ENCODE results near the gene LRRC19.

LRRC19 gene, protein sequence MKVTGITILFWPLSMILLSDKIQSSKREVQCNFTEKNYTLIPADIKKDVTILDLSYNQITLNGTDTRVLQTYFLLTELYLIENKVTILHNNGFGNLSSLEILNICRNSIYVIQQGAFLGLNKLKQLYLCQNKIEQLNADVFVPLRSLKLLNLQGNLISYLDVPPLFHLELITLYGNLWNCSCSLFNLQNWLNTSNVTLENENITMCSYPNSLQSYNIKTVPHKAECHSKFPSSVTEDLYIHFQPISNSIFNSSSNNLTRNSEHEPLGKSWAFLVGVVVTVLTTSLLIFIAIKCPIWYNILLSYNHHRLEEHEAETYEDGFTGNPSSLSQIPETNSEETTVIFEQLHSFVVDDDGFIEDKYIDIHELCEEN

DNA sequence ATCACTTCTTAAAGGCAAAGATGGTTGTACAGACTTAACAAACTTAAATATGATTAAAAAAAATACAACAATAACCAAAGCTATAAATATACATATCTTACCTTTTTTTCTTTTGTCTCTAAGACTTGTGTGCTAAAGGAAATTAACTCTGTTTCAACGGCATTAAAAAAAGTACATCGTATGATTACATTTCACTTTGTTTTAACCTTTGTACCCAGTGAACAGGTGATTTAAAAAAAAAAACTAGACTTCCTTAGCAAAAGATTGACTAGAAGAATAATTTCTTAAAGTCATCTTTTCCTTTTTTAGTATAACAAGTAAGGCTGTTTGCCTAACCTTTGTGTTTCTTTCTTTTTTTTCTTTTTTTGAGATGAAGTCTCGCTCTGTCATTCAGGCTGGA, at the start of gene LRRC19:
Gene LRRC19 (minus strand): TSS at position 182 of the 400 bp plus-strand sequence. CDS start 5,978 bp downstream, outside the sequence.
- DNase-seq (ENCODE audit: low spot score) = no peak

DNA sequence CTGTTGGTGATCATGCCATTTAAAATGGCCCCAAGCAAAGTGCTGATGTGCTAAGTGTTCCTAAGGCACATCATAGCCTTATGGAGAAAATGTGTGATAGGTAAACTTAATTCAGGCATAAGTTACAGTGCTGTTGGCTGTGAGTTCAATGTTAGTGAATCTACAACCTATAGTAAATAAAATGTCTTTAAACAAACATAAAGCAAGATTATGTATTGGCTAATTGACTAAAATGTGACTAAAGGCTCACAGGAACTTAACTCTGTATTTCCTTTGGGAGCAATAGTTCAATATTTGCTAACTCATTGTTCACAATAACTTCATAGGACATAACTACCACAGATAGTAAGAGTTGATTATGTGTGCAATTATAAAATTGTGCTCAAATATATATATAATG, 49.4 kb upstream of the LRRC19 start:
- no peak for DNase-seq (ENCODE audit: low spot score)

DNA sequence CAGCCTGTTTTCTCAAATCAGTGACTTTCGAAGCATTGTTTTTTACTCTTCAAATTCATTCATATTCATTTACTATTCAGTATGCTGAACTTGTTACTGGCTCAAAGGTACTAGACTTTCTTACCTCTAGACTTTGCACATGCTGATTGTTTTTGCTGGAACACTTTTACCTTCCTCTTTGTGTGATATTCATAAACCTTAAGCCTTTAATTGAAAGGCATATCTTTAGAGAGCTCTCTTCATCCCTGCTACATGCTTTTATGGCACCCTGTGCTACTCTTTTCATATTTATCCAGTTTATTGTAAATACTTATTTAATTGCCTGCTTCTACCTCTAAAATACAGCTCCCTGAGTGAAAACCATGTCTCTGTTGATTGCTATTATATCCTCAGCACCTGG, 48.7 kb upstream of the LRRC19 start:
- DNase-seq (ENCODE audit: low spot score) = no peak

DNA sequence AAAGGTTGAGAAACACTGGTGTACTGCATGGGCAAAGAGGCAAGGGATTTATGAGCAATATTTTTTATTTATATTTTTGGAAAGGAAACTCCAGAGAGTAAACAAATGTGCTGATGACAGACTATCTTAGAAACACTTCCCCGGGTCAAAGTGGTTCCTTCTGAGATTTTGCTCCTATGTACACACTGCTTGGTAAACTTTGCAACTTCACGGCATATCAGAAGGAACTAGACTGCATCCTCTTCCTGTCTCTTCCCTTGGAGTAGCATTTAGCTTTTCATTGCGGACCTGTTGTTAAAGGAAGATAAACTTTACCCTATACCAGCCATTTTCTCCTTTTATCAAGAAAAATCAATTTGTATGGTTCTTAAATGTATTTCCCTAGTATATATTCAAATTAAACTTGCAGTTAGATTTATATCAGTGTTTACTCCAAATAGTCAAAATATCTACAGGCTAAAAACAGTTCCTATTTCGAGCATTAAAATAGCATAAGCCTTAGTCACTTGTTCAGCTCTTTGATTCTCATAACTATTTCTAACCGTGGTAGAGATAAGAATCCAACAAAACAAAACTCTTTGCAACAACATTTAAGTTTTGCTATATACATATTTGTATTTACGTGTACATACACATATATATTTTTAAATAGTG, 48.0 kb upstream of the LRRC19 start:
- DNase-seq (ENCODE audit: low spot score) = no peak

DNA sequence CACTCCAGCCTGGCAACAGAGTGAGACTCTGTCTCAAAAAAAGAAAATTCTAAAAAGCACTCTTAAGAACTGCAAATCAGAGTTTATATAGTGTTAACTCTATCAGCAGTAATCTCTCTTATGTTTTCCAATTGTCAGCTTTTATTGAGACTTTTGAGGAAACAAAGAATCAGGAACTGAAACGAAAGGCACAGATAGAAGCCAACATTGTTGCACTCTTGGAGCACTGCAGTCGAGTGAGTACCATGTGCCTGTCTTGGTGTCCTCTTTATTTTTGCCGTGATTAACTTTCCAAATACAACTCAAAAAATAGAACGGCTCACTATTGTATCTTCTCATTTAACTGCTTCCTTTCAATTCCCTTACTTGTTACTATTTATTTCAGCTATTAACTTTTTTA, 41.7 kb upstream of the LRRC19 start:
- DNase-seq (ENCODE audit: low spot score) = no peak

DNA sequence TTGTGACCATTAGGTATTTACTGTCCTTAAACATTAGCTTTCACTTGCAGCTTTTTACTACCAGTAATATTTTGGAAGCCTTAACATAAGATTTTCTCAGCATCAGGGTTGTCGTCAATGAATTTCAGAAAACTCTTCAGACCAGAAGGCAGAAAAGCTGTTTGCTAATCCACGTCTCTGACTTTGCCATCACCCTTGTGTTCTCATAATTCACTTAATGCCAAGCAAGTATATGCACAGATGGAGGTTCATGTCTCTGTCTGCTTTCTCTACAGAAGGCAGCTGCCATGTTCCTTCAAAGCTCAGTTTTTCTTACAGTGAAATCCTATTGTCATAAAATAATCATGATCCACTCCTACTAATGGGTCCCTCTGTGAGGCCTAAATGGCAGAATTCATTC, 37.7 kb upstream of the LRRC19 start:
- DNase-seq (ENCODE audit: low spot score) = no peak

DNA sequence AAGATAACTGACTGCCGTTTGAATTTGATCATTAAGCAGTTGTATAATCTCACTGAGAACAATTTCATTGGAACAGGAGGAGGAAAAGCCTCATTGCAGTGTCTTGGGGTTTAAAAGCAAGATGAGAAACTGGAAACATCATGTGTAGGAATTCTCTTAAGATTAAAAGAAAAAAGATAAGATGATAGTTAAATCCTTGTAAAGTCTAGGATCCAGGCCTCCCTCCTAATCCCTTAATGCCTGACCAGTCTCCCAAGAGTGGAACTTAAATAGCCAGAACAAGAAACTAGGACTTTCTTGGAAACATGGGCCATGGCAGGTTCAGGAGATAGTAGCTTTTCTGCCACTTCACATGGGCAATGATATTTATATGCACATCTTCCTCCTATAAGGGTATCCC, 37.0 kb upstream of the LRRC19 start:
- no peak for DNase-seq (ENCODE audit: low spot score)

DNA sequence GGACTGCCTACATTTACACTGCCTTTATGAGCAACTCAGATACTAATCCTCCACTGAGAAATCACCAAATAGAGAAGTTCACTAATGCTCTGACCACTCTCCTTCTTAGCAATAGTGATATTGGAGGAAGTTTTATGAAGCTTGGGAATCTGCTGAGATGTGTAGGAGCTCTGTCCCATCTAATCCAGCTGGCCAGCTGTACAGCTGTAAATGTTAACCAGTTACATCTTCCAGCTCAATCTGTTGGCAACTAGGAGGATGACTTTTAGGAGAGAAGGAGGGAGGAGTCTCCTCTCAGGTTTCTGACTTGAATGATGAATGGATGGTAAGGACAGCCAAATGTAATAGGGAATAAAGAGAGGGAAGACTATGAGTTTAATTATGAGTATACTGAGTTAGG, 36.3 kb upstream of the LRRC19 start:
- no peak for DNase-seq (ENCODE audit: low spot score)

DNA sequence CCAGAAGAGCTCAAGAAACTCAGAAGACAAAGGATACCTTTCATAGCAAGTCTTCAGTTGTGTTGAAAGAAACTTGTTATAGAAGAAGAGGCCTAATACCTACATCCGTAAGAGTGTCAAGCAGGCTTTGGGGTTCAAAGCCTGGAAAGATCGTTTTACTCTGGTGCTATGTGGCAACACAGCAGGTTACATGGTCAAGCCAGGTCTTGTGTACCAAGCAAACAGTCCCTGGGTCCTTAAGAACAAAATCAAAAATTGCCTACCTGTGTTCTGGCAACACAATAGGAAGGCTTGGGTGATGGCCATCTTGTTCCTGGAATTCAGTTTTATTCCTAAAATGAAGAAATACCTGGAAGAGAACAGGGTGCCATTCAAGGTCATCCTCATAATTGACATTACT, 32.0 kb upstream of the LRRC19 start:
- no peak for DNase-seq (ENCODE audit: low spot score)

DNA sequence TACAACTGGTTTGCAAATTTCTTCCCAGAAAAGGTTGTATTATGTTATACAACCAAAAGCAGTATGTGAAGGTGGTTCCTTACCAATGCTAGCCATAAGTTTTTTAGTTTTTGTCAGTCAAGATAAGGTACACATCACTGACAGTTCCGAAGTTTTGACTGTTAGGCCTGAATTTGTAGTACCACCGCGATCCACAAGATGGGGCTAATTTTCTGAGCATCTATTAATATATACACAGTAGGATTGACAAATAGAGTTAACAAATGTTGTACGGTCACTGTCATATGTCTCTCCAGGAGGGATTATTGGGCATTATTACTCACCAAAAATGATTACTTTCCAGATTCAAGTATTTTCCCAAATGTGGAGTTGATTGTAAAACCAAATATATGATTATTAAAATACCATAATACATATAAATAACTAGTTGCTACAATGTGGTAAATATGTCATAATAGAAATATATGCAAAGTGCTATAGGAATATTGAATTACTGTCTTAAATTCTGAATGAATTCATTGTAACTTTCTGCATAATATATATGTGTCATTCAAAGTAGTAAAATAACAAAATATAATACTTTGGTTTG, 28.4 kb upstream of the LRRC19 start:
- DNase-seq (ENCODE audit: low spot score) = peak; percentile 56

DNA sequence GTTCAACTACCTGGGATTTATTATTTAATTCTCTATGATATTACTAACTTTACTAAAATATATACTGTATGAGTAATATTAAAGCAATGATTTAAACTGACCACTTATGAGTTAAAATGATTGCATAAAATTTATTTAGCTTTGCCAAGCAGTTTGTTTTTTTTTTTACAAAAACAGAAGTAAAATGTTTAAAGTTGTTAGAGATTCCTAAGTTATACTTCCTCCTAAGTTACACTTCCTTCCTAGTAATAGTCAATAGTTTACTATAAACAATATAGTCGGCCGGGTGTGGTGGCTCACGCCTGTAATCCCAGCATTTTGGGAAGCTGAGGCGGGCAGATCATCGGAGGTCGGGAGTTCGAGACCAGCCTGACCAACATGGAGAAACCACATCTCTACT, 23.7 kb upstream of the LRRC19 start:
- no peak for DNase-seq (ENCODE audit: low spot score)

DNA sequence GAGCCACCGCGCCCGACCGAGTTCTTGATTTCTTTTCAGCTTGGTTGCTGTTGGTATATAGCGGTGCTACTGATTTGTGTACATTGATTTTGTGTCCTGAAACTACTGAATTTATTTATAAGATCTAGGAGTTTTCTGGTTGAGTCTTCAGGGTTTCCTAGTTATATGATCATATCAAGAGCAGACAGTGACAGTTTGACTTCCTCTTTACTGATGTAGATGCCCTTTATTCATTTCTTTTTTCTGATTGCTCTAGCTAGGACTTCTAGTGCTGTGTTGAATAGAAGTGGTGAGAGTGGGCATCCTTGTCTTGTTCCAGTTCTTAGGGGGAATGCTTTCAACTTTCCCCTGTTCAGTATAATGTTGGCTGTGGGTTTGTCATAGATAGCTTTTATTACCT, 17.4 kb upstream of the LRRC19 start:
- DNase-seq (ENCODE audit: low spot score) = no peak

DNA sequence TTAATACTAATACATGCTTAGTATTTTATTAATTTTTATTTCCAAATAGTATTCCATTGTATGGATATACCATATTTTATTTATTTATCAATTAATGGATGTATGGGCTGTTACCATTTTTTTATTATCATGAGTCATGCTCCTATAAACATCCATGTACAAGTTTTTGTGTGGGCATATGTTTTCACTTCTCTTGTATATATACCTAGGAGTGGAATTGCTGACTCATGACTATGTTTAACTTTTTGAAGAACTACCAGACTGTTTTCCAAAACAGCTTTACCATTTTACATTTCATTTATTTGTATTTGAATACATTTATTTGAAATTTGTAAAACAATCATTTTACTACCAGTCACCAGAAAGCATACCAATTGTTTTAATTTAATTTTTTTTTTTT, 14.1 kb upstream of the LRRC19 start:
- no peak for DNase-seq (ENCODE audit: low spot score)

DNA sequence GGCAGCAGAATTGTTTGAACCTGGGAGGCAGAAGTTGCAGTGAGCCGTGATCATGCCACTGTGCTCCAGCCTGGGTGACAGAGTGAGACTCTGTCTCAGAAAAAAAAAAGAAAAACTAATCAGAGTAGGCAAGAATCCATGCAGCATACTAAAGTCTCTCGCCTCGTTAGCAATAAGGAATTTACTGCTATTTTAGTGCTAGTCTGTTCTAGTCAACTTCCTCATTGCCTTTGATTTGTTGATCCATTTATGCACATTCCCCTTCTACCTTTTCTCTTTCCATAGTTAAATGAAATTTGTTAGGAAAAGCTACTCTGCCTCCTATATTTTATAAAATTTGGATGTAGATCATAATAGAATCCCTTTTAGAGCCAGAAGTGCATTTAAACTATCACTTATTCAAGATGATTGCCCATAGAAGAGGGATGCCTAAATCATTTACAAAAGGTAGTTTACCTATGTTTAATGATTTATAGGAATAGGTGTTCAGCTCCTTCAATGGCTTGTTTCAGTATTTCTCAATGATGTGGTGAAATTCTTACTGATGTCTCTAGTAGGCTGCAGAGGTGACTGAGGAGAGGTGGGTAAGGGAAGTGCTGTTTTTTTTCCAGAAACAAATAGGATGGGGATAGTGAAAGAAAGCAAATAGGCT, 1.9 kb downstream of the LRRC19 start:
- no peak for DNase-seq (ENCODE audit: low spot score)

DNA sequence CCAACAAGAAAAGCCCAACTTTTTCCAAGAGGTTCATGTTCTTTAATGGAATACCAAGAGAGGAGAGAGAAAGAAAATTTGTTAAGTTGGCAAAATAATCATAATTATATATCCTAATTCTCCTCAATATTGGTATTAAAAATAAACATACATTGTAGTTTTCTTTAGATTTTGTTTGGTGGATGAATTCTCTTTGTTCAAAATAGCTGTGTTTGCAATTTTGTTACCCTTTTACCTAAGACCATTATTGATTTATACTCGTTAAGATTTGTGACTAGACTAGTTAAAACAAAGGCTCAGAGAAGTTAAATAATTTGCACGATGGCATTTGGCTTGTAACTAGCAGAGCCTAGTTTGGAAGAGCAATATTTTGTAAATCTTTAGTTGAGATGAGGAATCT, 9.7 kb downstream of the LRRC19 start:
- DNase-seq (ENCODE audit: low spot score) = no peak

DNA sequence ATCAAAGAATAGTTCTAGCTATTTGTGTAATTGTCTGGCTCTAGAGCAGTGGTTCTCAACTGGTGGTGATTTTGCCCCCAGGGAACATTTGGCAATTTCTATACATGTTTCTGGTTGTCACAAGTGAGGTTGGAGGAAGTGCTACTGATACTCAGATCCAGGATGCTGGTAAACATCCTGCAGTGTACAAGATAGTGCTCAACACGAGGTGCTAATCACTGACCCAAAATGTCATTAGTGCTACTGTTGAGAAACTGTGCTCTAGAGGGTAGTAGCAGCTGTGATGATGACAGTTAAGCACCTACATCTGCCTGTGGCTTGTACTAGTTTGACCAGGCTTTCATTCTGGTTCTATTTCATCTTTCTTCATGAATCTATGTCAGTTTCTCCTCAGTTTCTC, 22.1 kb downstream of the LRRC19 start:
- no peak for DNase-seq (ENCODE audit: low spot score)

DNA sequence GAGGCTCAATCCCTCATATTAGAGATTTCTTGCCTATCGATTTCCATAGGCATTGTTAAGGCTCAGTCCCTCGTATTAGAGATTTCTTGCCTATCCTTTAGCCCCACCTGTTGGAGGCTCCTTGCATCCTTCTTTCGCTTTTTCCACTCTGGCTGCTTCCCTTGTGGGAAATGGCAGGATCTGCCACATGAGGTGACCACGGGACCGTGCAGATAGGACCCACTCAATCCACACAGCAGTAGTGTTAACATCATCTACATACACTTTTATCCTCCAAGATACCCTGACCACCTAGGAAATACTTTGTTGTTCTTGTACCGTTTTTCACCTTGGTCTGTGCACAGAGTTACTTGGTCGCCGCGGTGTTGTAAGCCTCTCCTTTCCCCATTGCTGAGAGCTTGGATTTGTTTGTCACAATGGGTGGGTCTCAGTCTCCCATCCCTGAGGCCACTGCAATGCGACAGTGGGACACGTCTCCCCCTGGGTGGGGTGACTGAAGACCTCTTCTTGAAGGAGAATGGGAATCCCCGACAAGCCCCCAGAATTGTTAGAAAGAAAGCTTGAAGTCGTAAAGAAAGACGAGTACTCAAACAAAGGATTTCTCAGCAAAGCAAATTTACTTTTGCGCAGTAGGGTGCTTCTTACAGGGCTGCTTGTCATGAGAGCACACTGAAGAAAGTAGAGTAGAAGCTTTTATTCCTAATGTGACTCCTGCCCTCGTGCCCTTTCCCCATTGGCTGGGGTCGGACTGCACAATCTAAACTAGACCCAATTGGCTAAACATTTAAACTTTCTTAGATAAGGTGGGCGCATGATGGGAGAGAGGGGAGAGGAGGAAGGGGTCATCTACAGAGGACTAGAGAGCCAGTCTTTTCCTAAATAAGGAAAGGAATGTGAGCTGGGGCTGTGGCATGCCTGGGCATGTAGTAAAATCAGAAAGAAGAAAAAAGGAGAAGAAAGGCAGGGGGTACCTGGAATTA, 29.5 kb downstream of the LRRC19 start:
- peak; percentile 84 for DNase-seq (ENCODE audit: low spot score)

DNA sequence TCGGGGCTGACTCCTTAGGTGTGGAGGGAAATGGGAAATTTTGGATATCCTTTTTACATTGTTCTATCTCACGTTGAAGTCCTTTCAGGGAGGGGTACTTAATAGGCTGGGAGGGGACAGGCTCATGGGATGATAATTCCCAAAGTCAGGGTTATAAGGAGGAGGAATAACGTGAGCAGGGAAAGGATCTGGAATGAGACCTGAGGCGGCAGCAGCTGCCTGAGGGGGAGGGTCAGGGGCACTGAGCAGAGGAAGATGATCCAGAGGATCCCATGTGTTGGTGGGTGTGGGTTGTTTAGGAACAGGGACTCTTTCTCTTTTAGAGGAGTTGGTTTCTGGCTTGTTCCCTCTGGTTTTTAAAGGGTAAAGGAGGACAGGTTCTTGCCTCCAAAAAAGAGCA, 30.5 kb downstream of the LRRC19 start:
- peak; percentile 51 for DNase-seq (ENCODE audit: low spot score)

DNA sequence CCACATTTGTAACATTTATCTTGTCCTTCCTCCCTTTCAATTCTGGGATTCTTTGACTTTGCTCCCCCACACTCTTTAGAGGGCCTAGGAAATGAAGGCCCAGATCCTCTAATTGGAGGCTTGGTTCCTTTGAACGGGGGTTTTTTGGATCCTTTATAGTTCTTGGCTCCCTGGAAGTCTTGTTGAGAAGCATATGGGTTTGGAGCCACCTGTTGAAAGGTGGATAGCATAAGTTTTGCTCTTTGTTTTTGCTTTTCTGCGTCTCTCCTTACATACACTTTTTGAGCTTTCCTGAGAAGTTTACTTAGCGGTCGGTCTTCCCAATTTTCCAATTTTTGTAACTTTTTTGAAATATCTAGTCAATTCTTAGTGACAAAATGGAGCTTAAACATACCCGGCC, 31.5 kb downstream of the LRRC19 start:
- no peak for DNase-seq (ENCODE audit: low spot score)

DNA sequence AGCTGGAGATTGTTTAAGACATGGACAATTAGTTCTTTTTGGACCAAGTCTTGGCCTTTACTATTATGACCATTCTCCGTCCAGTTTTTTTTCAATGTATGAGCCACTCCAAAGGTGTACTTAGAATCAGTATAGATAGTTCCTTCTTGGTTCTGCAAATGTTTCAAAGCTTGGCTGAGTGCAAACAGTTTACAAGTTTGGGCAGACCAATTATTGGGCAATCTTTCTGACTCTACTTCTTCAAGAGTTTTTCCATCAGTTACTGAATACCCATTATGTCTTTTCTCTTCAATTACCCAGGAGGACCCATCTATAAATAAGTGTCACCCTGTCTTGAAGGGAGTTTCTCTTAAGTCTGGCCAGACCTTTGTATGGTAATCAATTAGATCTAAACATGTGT, 33.8 kb downstream of the LRRC19 start:
- DNase-seq (ENCODE audit: low spot score) = no peak

DNA sequence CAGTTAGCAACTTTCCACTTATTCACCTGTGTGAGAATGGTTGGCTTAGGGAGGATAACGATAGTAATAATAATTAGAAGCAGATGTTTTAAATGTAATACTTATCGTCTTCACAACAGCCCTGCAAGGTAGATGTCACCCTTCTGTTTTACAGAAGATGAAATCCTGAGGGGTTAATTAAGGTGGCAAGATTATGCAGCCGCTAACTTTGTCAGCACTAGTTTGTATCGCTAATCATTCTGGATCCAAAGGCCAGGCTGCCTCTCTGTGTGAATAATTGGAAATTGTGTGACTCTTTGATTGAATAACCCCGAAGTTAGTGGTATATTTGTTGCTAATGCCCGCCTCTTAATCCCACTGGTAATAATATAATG, 48.6 kb downstream of the LRRC19 start:
- DNase-seq (ENCODE audit: low spot score) = no peak
